Mesothelial cell of epicardium (in vitro differentiated cells): ENCODE measurements around the gene REC114. TPM values are rescaled to one million over a fixed set of nuclear protein-coding genes. Genes with fewer than 3 reads are reported as not detected.

Source experiments
- DNase-seq, 2 experiments: peaks; one replicate each; pipeline ENCODE4 v3.0.0; 2021; ENCODE audit warnings: low spot score in 2 of 2; ENCODE audit not compliant: unreplicated experiment in 2 of 2
- H3K27ac Mint-ChIP-seq: 2 replicates; pipeline ENCODE4 v1.8.0; 2021; ENCODE audit warnings: mixed read lengths
- H3K27me3 Mint-ChIP-seq: 2 replicates; pipeline ENCODE4 v1.8.0; 2021; ENCODE audit warnings: low read depth, mixed read lengths
- H3K36me3 Mint-ChIP-seq: 2 replicates; pipeline ENCODE4 v1.8.0; 2021; ENCODE audit warnings: mixed read lengths
- H3K4me1 Mint-ChIP-seq: 2 replicates; pipeline ENCODE4 v1.8.0; 2021; ENCODE audit warnings: mixed read lengths
- H3K4me3 Mint-ChIP-seq: 2 replicates; pipeline ENCODE4 v1.8.0; 2021; ENCODE audit warnings: mild to moderate bottlenecking, moderate library complexity, mixed read lengths
- H3K9me3 Mint-ChIP-seq: 2 replicates; pipeline ENCODE4 v1.8.0; 2021; ENCODE audit warnings: mixed read lengths
- total RNA-seq: library from RNA; stranded (reverse); gene quantifications from 3 replicates; pipeline ENCODE4 v1.2.1, GENCODE V29; 2021
- TF ChIP-seq, protein P1 (sequence below): fragments of 200-600 bp; sonication (generic); IDR thresholded peaks from one replicate; pipeline ENCODE4 v1.5.0; 2021; ENCODE audit warnings: antibody characterized with exemption; ENCODE audit not compliant: unreplicated experiment

The REC114 gene
- total RNA-seq, 1 donor from 2014 or later, result not detected

GRCh38 chr15:73504885-73505284 lies 61.9 kb downstream of the REC114 start:
- no peaks in the 10 kb centered on the region for H3K36me3 Mint-ChIP-seq

DNA sequence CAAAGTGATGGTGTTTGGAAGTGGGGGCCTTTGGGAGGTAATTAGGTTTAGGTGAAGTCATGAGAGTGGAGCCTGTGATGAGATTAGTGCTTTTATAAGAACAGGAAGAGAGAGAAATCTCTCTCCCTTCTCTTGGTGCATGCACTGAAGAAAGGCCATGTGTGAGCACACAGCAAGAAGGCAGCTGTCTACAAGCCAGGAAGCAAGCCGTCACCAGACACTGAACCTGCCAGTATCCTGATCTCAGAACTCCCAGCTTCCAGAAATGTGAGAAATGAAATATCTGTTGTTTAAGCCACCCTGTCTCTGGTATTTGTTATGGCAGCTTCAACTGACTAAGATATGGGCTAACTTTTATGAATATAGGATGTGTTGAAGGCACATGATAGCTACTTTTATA lies 72.6 kb downstream of the REC114 start:
- TF ChIP-seq, protein P1, sequence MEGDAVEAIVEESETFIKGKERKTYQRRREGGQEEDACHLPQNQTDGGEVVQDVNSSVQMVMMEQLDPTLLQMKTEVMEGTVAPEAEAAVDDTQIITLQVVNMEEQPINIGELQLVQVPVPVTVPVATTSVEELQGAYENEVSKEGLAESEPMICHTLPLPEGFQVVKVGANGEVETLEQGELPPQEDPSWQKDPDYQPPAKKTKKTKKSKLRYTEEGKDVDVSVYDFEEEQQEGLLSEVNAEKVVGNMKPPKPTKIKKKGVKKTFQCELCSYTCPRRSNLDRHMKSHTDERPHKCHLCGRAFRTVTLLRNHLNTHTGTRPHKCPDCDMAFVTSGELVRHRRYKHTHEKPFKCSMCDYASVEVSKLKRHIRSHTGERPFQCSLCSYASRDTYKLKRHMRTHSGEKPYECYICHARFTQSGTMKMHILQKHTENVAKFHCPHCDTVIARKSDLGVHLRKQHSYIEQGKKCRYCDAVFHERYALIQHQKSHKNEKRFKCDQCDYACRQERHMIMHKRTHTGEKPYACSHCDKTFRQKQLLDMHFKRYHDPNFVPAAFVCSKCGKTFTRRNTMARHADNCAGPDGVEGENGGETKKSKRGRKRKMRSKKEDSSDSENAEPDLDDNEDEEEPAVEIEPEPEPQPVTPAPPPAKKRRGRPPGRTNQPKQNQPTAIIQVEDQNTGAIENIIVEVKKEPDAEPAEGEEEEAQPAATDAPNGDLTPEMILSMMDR, result no peak
- H3K9me3 Mint-ChIP-seq, result no peaks in the 10 kb centered on the region
- H3K27ac Mint-ChIP-seq, result no peak overlapping the region
- no peaks in the 10 kb centered on the region for H3K36me3 Mint-ChIP-seq
- no peaks in the 10 kb centered on the region for H3K27me3 Mint-ChIP-seq
- no peaks in the 10 kb centered on the region for H3K4me1 Mint-ChIP-seq
- H3K4me3 Mint-ChIP-seq, result no peak overlapping the region
- DNase-seq, result no peak

More at GRCh38 chr15:73504885-73505284, 61.9 kb downstream of the REC114 start:
- H3K27ac Mint-ChIP-seq, result no peak overlapping the region
- no peak overlapping the region for H3K4me3 Mint-ChIP-seq
- no peaks in the 10 kb centered on the region for H3K4me1 Mint-ChIP-seq
- H3K9me3 Mint-ChIP-seq, result no peaks in the 10 kb centered on the region
- peaks cover 11% of the 10 kb centered on the region for H3K27me3 Mint-ChIP-seq
- no peak for DNase-seq
- TF ChIP-seq, protein P1, result no peak

DNA sequence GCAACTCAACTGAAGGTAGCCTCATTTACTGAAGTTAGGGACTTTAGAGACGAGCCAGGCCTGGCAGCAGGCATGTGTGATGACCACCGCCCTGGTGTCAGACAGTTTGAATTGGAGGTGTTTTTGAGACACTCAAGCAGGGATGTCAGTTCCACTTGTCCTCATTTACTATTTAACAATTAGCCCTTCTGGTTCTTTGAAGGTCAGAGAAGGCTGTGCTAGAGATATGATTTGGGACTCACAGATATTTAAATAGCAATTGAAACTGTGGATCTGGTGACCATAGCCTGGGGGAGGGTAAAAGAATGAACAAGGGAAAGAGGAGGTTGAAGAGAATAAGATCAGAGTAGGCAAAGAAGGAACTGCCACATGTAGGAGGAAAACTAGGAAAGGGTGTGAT lies 74.6 kb downstream of the REC114 start:
- DNase-seq, result no peak
- H3K4me1 Mint-ChIP-seq, result no peaks in the 10 kb centered on the region
- no peak overlapping the region for H3K27ac Mint-ChIP-seq
- TF ChIP-seq, protein P1, result no peak
- no peaks in the 10 kb centered on the region for H3K27me3 Mint-ChIP-seq
- H3K36me3 Mint-ChIP-seq, result no peaks in the 10 kb centered on the region
- H3K9me3 Mint-ChIP-seq, result no peaks in the 10 kb centered on the region
- no peak overlapping the region for H3K4me3 Mint-ChIP-seq

- Mint-ChIP-seq H3K4me1 (no peaks in the 10 kb centered on the region), H3K27me3 (no peaks in the 10 kb centered on the region), H3K9me3 (no peaks in the 10 kb centered on the region), H3K36me3 (no peaks in the 10 kb centered on the region), H3K4me3 (no peak overlapping the region), H3K27ac (no peak overlapping the region)
- TF ChIP-seq, protein P1, result no peak
- no peak for DNase-seq
Measured at GRCh38 chr15:73518180-73518862, 75.4 kb downstream of the REC114 start.

DNA sequence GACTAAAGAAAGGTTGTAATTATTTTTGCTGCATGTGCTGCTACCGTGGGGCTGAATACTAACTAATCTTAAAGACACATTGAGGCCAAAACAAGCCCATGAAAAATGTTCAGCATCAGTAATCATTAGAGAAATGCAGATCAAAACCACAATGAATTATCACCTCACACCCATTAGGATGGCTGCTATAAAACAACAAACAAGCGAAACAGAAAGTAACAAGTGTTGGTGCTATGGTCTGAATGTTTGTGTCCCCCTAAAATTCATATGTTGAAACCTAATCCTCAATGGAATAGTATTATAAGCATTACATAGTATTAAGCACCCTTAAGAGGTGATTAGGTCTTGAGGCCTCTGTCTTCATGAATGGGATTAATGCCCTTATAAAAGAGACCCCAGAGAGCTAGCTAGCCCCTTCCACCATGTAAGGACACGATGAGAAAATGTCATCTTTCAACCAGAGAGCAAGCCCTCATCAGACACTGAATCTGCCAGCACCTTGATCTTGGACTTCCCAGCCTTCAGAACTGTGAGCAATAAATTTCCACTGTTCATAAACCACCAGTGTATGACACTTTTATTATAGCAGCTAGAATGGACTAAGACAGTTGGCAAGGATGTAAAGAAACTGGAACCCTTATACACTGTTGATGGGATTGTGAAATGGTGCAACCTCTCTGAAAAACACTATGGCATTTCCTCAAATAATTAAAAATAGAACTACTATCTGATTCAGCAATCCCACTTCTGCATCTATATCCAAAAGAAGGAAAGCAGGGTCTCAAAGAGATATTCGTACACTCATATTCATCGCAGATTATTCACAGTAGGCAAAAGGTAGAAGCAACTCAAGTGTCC lies 76.1 kb downstream of the REC114 start:
- no peaks in the 10 kb centered on the region for H3K9me3 Mint-ChIP-seq
- TF ChIP-seq, protein P1, result no peak
- no peaks in the 10 kb centered on the region for H3K4me1 Mint-ChIP-seq
- H3K27me3 Mint-ChIP-seq, result no peaks in the 10 kb centered on the region
- no peak overlapping the region for H3K4me3 Mint-ChIP-seq
- DNase-seq, result no peak
- no peaks in the 10 kb centered on the region for H3K36me3 Mint-ChIP-seq
- H3K27ac Mint-ChIP-seq, result no peak overlapping the region
